ENCODE data around the gene GATAD2A. TPM values are rescaled to one million over a fixed set of nuclear protein-coding genes. Genes with fewer than 3 reads are reported as not detected.

GATAD2A gene
- total and polyA plus RNA-seq, 4 donors, result 7.1 to 23.7 (median 18.2) TPM

- Histone ChIP-seq H3K27ac (ENCODE audit: low read depth in 1 of 2, low read length in 2 of 2) (no peak overlapping the region), H3K36me3 (ENCODE audit: control insufficient read depth in 4 of 4, insufficient read depth in 3 of 4, low read depth in 1 of 4, low read length in 3 of 4) (peaks cover 17 to 63% (median 28%) of the 10 kb centered on the region in 4 donors), H3K9ac (ENCODE audit: low read depth in 1 of 2, low read length in 2 of 2) (no peak overlapping the region), H3K27me3 (ENCODE audit: control insufficient read depth in 4 of 4, insufficient read depth in 4 of 4, low read length in 3 of 4) (no peaks in the 10 kb centered on the region), H3K4me3 (ENCODE audit: low read depth in 1 of 3, low read length in 3 of 3) (no peak overlapping the region), H3K9me3 (ENCODE audit: control insufficient read depth in 4 of 4, low read length in 3 of 4) (no peaks in the 10 kb centered on the region), H3K4me1 (ENCODE audit: control insufficient read depth in 4 of 4, insufficient read depth in 4 of 4, low read length in 3 of 4) (no peaks in the 10 kb centered on the region)
- 96% methylated on average over 27 of the region's 27 CpGs for WGBS
- TF ChIP-seq NR2F2 (IDR thresholded peaks at IDR 0.05), result no peak
- TF ChIP-seq MAX (IDR thresholded peaks at IDR 0.05), result no peak
- TF ChIP-seq CTCF (IDR thresholded peaks at IDR 0.05; ENCODE audit: low read depth, low read length, missing input control), result no peak
- TF ChIP-seq FOXA2 (IDR thresholded peaks at IDR 0.05), result no peak
- TF ChIP-seq JUND (IDR thresholded peaks at IDR 0.05), result no peak
- no peak for TF ChIP-seq TAF1 (conservative IDR thresholded peaks at IDR 0.05)
- TF ChIP-seq ZBTB33 (IDR thresholded peaks at IDR 0.05), result no peak
- TF ChIP-seq EGR1 (IDR thresholded peaks at IDR 0.05; ENCODE audit: low read depth in 2 of 2), result no peak
- no peak for TF ChIP-seq SP1 (IDR thresholded peaks at IDR 0.05)
- TF ChIP-seq REST (IDR thresholded peaks at IDR 0.05), result no peak
- TF ChIP-seq FOXA1 (IDR thresholded peaks at IDR 0.05), result no peak
- TF ChIP-seq ATF3 (IDR thresholded peaks at IDR 0.05), result no peak
- TF ChIP-seq HNF4A (conservative IDR thresholded peaks at IDR 0.05), result no peak
- no peak for TF ChIP-seq YY1 (IDR thresholded peaks at IDR 0.05)
- DNase-seq (ENCODE audit: low spot score), result no peak
Observed at GRCh38 chr19:19505669-19506326, 100.3 kb downstream of the GATAD2A start.

GRCh38 chr19:19506592-19506991 lies 101.1 kb downstream of the GATAD2A start:
- no peaks in the 10 kb centered on the region for H3K9me3 ChIP-seq (ENCODE audit: control insufficient read depth in 4 of 4, low read length in 3 of 4)
- WGBS, result 91% methylated on average over 12 of the region's 12 CpGs
- TF ChIP-seq NR2F2 (IDR thresholded peaks at IDR 0.05), result no peak
- TF ChIP-seq SP1 (IDR thresholded peaks at IDR 0.05), result no peak
- TF ChIP-seq ZBTB33 (IDR thresholded peaks at IDR 0.05), result no peak
- TF ChIP-seq REST (IDR thresholded peaks at IDR 0.05), result no peak
- no peak for TF ChIP-seq GABPA (IDR thresholded peaks at IDR 0.05 in 1 of 2, conservative IDR thresholded peaks at IDR 0.05 in 1 of 2)
- no peak for TF ChIP-seq MAX (IDR thresholded peaks at IDR 0.05)
- no peak for TF ChIP-seq TAF1 (conservative IDR thresholded peaks at IDR 0.05)
- no peak for TF ChIP-seq FOXA2 (IDR thresholded peaks at IDR 0.05)

More at GRCh38 chr19:19506592-19506991, 101.1 kb downstream of the GATAD2A start:
- H3K27ac ChIP-seq (ENCODE audit: low read depth in 1 of 2, low read length in 2 of 2), result no peak overlapping the region
- peaks cover 17 to 55% (median 22%) of the 10 kb centered on the region in 4 donors for H3K36me3 ChIP-seq (ENCODE audit: control insufficient read depth in 4 of 4, insufficient read depth in 3 of 4, low read depth in 1 of 4, low read length in 3 of 4)
- no peaks in the 10 kb centered on the region for H3K4me1 ChIP-seq (ENCODE audit: control insufficient read depth in 4 of 4, insufficient read depth in 4 of 4, low read length in 3 of 4)
- H3K27me3 ChIP-seq (ENCODE audit: control insufficient read depth in 4 of 4, insufficient read depth in 4 of 4, low read length in 3 of 4), result no peaks in the 10 kb centered on the region
- no peak for DNase-seq (ENCODE audit: low spot score)
- H3K4me3 ChIP-seq (ENCODE audit: low read depth in 1 of 3, low read length in 3 of 3), result no peak overlapping the region
- H3K9ac ChIP-seq (ENCODE audit: low read depth in 1 of 2, low read length in 2 of 2), result no peak overlapping the region
